ENCODE data around the gene SDR42E2.

GRCh38 chr16:22174642-22175041, 12.3 kb downstream of the SDR42E2 start:
- no peak for TF ChIP-seq CTCF (conservative IDR thresholded peaks at IDR 0.05; ENCODE audit: low read depth, low read length)
- TF ChIP-seq EZH2 (IDR thresholded peaks at IDR 0.05; ENCODE audit: borderline replicate concordance, low read depth, low read length, poor library complexity, severe bottlenecking): no peak
